PFSK-1 (cell line): ENCODE data around the gene GPR42.

ENCODE experiments used
- POLR2AphosphoS5 ChIP-seq: IDR thresholded peaks from 2 replicates; pipeline ENCODE4 v1.6.1; 2012; ENCODE audit warnings: low read depth, mild to moderate bottlenecking, control low read depth, low read length, moderate library complexity
- SIN3A ChIP-seq: IDR thresholded peaks from 2 replicates; pipeline ENCODE4 v1.6.1; 2012; ENCODE audit warnings: mild to moderate bottlenecking, low read length, moderate library complexity, borderline replicate concordance; ENCODE audit not compliant: insufficient read depth

- no peak for TF ChIP-seq SIN3A
- no peak for TF ChIP-seq POLR2AphosphoS5
These were observed 25.2 kb upstream of the GPR42 start for GRCh38 chr19:35345671-35346111.
